HFFc6 (cell line): Measurements from ENCODE around the gene TDRD7. TPM values are rescaled to one million over a fixed set of nuclear protein-coding genes. Genes with fewer than 3 reads are reported as not detected.

Source experiments
- DNase-seq: peaks from one replicate; pipeline ENCODE4 v3.0.0-alpha.2; 2018
- H3K27ac Mint-ChIP-seq: 2 replicates; pipeline ENCODE4 v1.8.0; 2020; ENCODE audit warnings: mild to moderate bottlenecking, mixed read lengths
- H3K27me3 Mint-ChIP-seq: 2 replicates; pipeline ENCODE4 v1.8.0; 2021; ENCODE audit warnings: mild to moderate bottlenecking, moderate library complexity, mixed read lengths; ENCODE audit not compliant: insufficient read depth
- H3K36me3 Mint-ChIP-seq: 2 replicates; pipeline ENCODE4 v1.8.0; 2021; ENCODE audit warnings: low read depth, mixed read lengths
- H3K4me1 Mint-ChIP-seq: 2 replicates; pipeline ENCODE4 v1.8.0; 2020; ENCODE audit warnings: low read depth, mixed read lengths
- H3K4me3 Mint-ChIP-seq: 2 replicates; pipeline ENCODE4 v1.8.0; 2020; ENCODE audit warnings: mild to moderate bottlenecking, moderate library complexity, mixed read lengths
- H3K9me3 Mint-ChIP-seq: 2 replicates; pipeline ENCODE4 v1.8.0; 2020; ENCODE audit warnings: mild to moderate bottlenecking, mixed read lengths
- CTCF ChIP-seq: fragments of 200-600 bp; sonication (generic); IDR thresholded peaks from 2 replicates; pipeline ENCODE4 v1.5.0; 2021; ENCODE audit warnings: antibody characterized with exemption, mild to moderate bottlenecking
- total RNA-seq, 6 experiments: library from RNA; stranded (reverse); fragmentation: NEBNext Ultra II Directional; extraction: Animal tissue kit (Norgen Biotek cat#: 25700); gene quantifications; 2 replicates in 1 of 6; 3 replicates in 5 of 6; pipeline ENCODE4 v1.2.3, GENCODE V29; 2021

The TDRD7 gene
- total RNA-seq, 6 experiments from 2014 or later = 8.2 to 10.5 (median 9.0) TPM

GRCh38 chr9:97385626-97386264 lies 26.2 kb upstream of the TDRD7 start:
- peaks cover 12% of the 10 kb centered on the region for H3K27me3 Mint-ChIP-seq
- H3K36me3 Mint-ChIP-seq = no peaks in the 10 kb centered on the region
- TF ChIP-seq CTCF = no peak
- no peak overlapping the region for H3K27ac Mint-ChIP-seq
- no peaks in the 10 kb centered on the region for H3K4me1 Mint-ChIP-seq
- no peak overlapping the region for H3K4me3 Mint-ChIP-seq
- no peak for DNase-seq
- H3K9me3 Mint-ChIP-seq = no peaks in the 10 kb centered on the region

- no peak overlapping the region for H3K4me3 Mint-ChIP-seq
- no peaks in the 10 kb centered on the region for H3K9me3 Mint-ChIP-seq
- peaks cover 17% of the 10 kb centered on the region for H3K27me3 Mint-ChIP-seq
- no peaks in the 10 kb centered on the region for H3K36me3 Mint-ChIP-seq
- DNase-seq = no peak
- H3K27ac Mint-ChIP-seq = no peak overlapping the region
- no peaks in the 10 kb centered on the region for H3K4me1 Mint-ChIP-seq
- no peak for TF ChIP-seq CTCF
Observed at GRCh38 chr9:97386265-97386633, 25.6 kb upstream of the TDRD7 start.

- no peak overlapping the region; the same call in 1 of the 2 replicates for H3K4me3 Mint-ChIP-seq
- no peaks in the 10 kb centered on the region for H3K4me1 Mint-ChIP-seq
- peaks cover 19% of the 10 kb centered on the region for H3K27me3 Mint-ChIP-seq
- peak; percentile 33 for DNase-seq
- H3K27ac Mint-ChIP-seq = no peak overlapping the region
- TF ChIP-seq CTCF = peak; percentile 99
- no peaks in the 10 kb centered on the region for H3K9me3 Mint-ChIP-seq
- H3K36me3 Mint-ChIP-seq = no peaks in the 10 kb centered on the region
Observed at GRCh38 chr9:97386733-97387503, 25.0 kb upstream of the TDRD7 start.

- Mint-ChIP-seq H3K36me3 (no peaks in the 10 kb centered on the region), H3K4me1 (no peaks in the 10 kb centered on the region), H3K4me3 (no peak overlapping the region), H3K27ac (no peak overlapping the region), H3K9me3 (no peaks in the 10 kb centered on the region), H3K27me3 (peaks cover 22% of the 10 kb centered on the region)
- no peak for TF ChIP-seq CTCF
- no peak for DNase-seq
Observed at GRCh38 chr9:97387504-97387886, 24.4 kb upstream of the TDRD7 start.

GRCh38 chr9:97387936-97388684 lies 23.8 kb upstream of the TDRD7 start:
- Mint-ChIP-seq H3K9me3 (no peaks in the 10 kb centered on the region), H3K27ac (no peak overlapping the region), H3K4me1 (no peaks in the 10 kb centered on the region), H3K4me3 (no peak overlapping the region), H3K36me3 (no peaks in the 10 kb centered on the region), H3K27me3 (peaks cover 27% of the 10 kb centered on the region)
- TF ChIP-seq CTCF = no peak
- no peak for DNase-seq
